Measurements from ENCODE around the gene HAGHL. TPM values are rescaled to one million over a fixed set of nuclear protein-coding genes. Genes with fewer than 3 reads are reported as not detected.

HAGHL gene
- polyA plus RNA-seq, 1 donor (not counting 4 experiments of a cell fraction or from before 2014, with no cell fraction given), result 8.0 TPM

DNA sequence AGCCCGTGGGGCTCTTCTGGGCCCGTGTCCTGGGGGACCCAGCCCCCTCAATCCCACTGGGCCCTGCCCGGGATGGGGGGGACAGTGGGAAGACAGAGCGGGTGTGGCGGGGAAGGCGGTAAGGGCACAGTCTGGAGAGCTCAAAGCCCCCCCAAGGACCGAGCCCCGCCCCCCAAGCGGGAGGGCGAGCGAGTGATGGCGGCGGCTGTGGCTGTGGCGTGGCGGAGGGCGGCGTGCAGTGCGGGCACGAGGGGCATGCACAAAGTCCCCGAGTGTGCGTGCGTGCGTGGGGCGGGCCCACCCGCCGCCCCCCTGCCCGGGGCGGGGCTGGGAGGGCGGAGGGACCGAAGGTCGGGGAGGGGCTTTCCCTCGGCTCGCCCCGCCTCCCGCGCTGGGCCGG lies 33.1 kb upstream of the HAGHL start:
- FAIRE-seq (no peak), DNase-seq (ENCODE audit: low read depth, low spot score) (no peak)
- Histone ChIP-seq H3K36me3 (ENCODE audit: control insufficient read depth in 2 of 2, extremely low read depth in 1 of 2, insufficient read depth in 2 of 2, low read length in 2 of 2) (no peaks in the 10 kb centered on the region), H2AFZ (ENCODE audit: control insufficient read depth, low read length) (no peak overlapping the region), H3K79me2 (ENCODE audit: control insufficient read depth, insufficient read depth, low read length) (peaks cover 5% of the 10 kb centered on the region), H3K27me3 (ENCODE audit: control insufficient read depth, extremely low read depth, insufficient read depth, low read length) (peaks cover 50% of the 10 kb centered on the region), H3K4me3 (ENCODE audit: control insufficient read depth in 2 of 3, extremely low read depth in 1 of 3, insufficient read depth in 2 of 3, low read depth in 1 of 3, low read length in 3 of 3) (no peak overlapping the region), H3K9ac (ENCODE audit: control insufficient read depth, extremely low read depth, insufficient read depth, low read length) (no peak overlapping the region), H3K27ac (ENCODE audit: control insufficient read depth, insufficient read depth, low read length) (no peak overlapping the region), H3K9me3 (ENCODE audit: control insufficient read depth, low read depth, low read length) (no peaks in the 10 kb centered on the region), H3K4me1 (ENCODE audit: control insufficient read depth, extremely low read depth, insufficient read depth, low read length) (peaks cover 12% of the 10 kb centered on the region), H3K4me2 (ENCODE audit: control insufficient read depth, extremely low read depth, insufficient read depth, low read depth, low read length) (no peak overlapping the region), H4K20me1 (ENCODE audit: control insufficient read depth, extremely low read depth, insufficient read depth, low read length) (no peaks in the 10 kb centered on the region), H3K9me1 (ENCODE audit: control insufficient read depth, extremely low read depth, insufficient read depth, low read length) (no peaks in the 10 kb centered on the region)
- TF ChIP-seq CTCF (optimal IDR thresholded peaks at IDR 0.05 in 1 of 3, IDR thresholded peaks at IDR 0.05 in 1 of 3, conservative IDR thresholded peaks at IDR 0.05 in 1 of 3; ENCODE audit: extremely low read depth in 1 of 3, insufficient read depth in 2 of 3, low read length in 3 of 3), result no peak
- TF ChIP-seq EZH2 (IDR thresholded peaks at IDR 0.05; ENCODE audit: low read length), result no peak
- dilution Hi-C loops (cut with MboI; ENCODE audit: extremely low pct_ligation_motif_present, low sequenced_read_pairs), result no loop called here

- H3K9me3 ChIP-seq (ENCODE audit: control insufficient read depth, low read depth, low read length), result no peaks in the 10 kb centered on the region
- FAIRE-seq, result no peak
- H3K27me3 ChIP-seq (ENCODE audit: control insufficient read depth, extremely low read depth, insufficient read depth, low read length), result peaks cover 50% of the 10 kb centered on the region
- no peak for TF ChIP-seq CTCF (optimal IDR thresholded peaks at IDR 0.05 in 1 of 3, IDR thresholded peaks at IDR 0.05 in 1 of 3, conservative IDR thresholded peaks at IDR 0.05 in 1 of 3; ENCODE audit: extremely low read depth in 1 of 3, insufficient read depth in 2 of 3, low read length in 3 of 3)
- peak; percentile 99 for TF ChIP-seq EZH2 (IDR thresholded peaks at IDR 0.05; ENCODE audit: low read length)
- no peak for DNase-seq (ENCODE audit: low read depth, low spot score)
- no peaks in the 10 kb centered on the region for H3K9me1 ChIP-seq (ENCODE audit: control insufficient read depth, extremely low read depth, insufficient read depth, low read length)
- H3K79me2 ChIP-seq (ENCODE audit: control insufficient read depth, insufficient read depth, low read length), result peaks cover 4% of the 10 kb centered on the region
- no peaks in the 10 kb centered on the region for H3K36me3 ChIP-seq (ENCODE audit: control insufficient read depth in 2 of 2, extremely low read depth in 1 of 2, insufficient read depth in 2 of 2, low read length in 2 of 2)
- H3K4me2 ChIP-seq (ENCODE audit: control insufficient read depth, extremely low read depth, insufficient read depth, low read depth, low read length), result no peak overlapping the region
- H2AFZ ChIP-seq (ENCODE audit: control insufficient read depth, low read length), result no peak overlapping the region
- H3K4me3 ChIP-seq (ENCODE audit: control insufficient read depth in 2 of 3, extremely low read depth in 1 of 3, insufficient read depth in 2 of 3, low read depth in 1 of 3, low read length in 3 of 3), result no peak overlapping the region
- no peak overlapping the region for H3K9ac ChIP-seq (ENCODE audit: control insufficient read depth, extremely low read depth, insufficient read depth, low read length)
- dilution Hi-C loops (cut with MboI; ENCODE audit: extremely low pct_ligation_motif_present, low sequenced_read_pairs), result no loop called here
- H3K27ac ChIP-seq (ENCODE audit: control insufficient read depth, insufficient read depth, low read length), result no peak overlapping the region
- H4K20me1 ChIP-seq (ENCODE audit: control insufficient read depth, extremely low read depth, insufficient read depth, low read length), result no peaks in the 10 kb centered on the region
- H3K4me1 ChIP-seq (ENCODE audit: control insufficient read depth, extremely low read depth, insufficient read depth, low read length), result peaks cover 11% of the 10 kb centered on the region
Observed at GRCh38 chr16:694187-694862, 32.6 kb upstream of the HAGHL start.

Data from keratinocyte (primary cell).